ENCODE results near the gene STEAP2.
"Not testable (repeated sequence)": the region's sequence is repeated elsewhere in the genome, so short reads cannot be mapped to it uniquely, and the experiment has no call there.

The STEAP2 gene

DNA sequence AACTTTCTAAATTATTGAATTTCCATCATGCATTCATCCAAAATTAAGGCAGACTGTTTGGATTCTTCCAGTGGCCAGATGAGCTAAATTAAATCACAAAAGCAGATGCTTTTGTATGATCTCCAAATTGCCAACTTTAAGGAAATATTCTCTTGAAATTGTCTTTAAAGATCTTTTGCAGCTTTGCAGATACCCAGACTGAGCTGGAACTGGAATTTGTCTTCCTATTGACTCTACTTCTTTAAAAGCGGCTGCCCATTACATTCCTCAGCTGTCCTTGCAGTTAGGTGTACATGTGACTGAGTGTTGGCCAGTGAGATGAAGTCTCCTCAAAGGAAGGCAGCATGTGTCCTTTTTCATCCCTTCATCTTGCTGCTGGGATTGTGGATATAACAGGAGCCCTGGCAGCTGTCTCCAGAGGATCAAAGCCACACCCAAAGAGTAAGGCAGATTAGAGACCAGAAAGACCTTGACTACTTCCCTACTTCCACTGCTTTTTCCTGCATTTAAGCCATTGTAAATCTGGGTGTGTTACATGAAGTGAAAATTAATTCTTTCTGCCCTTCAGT, 25.3 kb downstream of the STEAP2 start:
- no peak for DNase-seq

GRCh38 chr7:90238022-90238421, 26.5 kb downstream of the STEAP2 start:
- DNase-seq = no peak

DNA sequence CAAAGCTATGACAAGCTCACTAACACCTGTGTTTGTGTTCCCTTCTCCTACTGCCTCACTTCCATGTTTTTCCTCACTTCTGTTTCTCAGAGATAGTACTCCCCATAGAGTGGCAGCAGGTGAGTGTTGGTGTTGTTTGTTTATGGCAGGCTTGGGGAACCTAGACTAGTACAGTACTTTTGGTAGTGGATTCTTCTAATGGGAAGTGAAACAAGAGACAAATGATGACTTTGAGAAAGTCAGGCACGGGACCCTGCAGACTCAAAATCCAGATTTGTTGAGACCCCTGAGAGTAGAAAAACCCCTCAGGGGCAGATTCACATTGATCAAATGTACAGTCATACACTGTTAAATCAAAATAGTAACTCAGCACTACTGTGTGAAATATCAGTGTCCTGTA, 27.0 kb downstream of the STEAP2 start:
- DNase-seq = no peak

DNA sequence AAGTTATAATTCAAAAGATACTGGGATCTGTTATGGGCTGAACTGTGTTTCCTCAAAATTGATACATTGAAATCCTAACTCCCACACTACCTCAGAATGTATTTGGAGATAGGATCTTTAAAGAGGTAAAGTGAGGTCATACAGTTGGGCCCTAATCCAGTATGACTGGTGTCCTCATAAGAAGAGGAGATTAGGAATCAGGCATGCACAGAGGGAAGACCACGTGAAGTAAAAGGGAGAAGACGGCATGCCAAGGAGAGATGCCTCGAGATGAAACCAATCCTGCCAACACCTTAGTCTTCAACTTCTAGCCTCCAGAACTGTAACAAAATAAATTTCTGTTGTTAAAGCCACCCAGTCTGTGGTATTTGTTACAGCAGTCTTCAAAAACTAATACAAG, 27.5 kb downstream of the STEAP2 start:
- DNase-seq = no peak

- DNase-seq = no peak
Observed at GRCh38 chr7:90239625-90240228, 28.2 kb downstream of the STEAP2 start.

DNA sequence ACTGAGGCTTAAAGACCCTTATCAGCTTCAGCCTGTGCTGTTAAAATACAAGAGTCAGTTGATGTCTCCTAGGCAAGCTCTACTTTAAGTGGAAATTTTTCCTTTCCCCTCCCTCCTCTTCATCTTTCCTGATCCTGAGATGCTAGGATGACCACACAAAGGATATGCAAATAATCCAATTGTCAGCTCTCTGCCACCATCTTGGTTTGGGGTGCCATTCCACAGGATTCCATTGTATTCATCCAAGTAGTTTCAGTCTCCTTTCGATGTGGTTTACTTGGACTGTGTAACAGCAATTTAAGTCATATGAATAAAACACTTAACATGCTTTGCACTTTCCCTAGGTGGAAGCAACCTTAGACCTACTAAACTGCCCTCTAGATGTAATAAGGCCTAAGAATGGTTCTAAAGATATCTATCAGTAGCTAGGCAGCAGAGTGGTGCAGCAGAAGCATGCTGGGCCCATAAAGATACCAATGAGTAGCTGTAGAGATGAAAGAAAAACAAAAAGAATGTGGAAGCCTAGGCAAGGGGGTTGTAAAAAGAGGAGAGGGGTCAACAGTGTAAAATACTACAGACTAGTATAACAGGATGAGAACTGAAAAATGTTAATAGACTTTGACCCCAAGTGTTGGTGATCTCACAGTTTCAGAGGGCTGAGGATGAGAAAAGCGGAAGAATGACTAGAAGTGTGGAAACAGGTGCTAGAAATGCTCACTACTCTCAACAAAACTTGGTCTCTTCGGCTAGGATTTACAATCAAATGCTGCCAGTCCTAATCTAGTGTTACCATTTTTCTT, 31.0 kb downstream of the STEAP2 start:
- DNase-seq = no peak

DNA sequence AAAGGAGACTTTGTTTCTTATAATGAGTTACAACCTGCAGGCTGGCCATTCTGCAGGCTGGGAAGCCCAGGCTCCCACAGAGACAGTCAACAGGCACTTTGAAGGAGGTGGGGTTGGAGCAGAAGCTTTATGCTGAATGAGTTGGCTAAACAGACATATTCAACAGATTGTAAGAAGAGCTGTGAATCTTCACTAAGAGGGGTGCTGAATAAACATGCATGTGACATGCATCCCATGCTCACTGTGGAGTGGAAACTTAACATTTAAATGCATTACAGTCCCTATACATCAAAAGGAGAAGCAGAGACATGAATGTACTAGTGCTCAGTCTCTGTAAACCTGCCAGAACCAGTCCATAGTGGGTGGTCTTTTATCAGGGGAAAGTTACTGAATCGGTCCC, 32.0 kb downstream of the STEAP2 start:
- no peak for DNase-seq

GRCh38 chr7:90244565-90244908, 33.0 kb downstream of the STEAP2 start:
- no peak for DNase-seq

- DNase-seq = peak; percentile 93
Observed at GRCh38 chr7:90244909-90245851, 33.6 kb downstream of the STEAP2 start, which contains the start of gene CFAP69. CFAP69 (plus strand) TSS chr7:90245174; CDS start chr7:90245425, 251 bp downstream.

- peak; percentile 9 for DNase-seq
Observed at GRCh38 chr7:90246171-90246570, 34.6 kb downstream of the STEAP2 start.

DNA sequence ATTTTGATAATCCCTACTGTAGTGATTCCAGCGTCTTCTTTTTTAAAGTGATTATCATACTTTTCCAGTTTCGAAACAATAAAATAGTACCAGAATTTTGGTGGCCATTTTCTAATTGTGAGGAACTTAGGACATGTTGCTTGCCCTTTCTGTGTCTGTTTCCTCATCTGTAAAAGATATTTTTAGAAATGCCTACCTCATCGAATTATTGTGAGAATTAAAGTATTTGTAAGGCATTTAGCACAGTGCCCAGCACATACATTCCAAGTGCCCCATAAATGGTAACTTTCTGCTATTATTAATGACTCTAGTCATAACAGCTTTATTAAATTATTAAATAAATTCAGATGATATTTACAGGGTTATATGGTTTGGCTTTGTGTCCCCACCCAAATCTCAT, 37.2 kb downstream of the STEAP2 start:
- no peak for DNase-seq

DNA sequence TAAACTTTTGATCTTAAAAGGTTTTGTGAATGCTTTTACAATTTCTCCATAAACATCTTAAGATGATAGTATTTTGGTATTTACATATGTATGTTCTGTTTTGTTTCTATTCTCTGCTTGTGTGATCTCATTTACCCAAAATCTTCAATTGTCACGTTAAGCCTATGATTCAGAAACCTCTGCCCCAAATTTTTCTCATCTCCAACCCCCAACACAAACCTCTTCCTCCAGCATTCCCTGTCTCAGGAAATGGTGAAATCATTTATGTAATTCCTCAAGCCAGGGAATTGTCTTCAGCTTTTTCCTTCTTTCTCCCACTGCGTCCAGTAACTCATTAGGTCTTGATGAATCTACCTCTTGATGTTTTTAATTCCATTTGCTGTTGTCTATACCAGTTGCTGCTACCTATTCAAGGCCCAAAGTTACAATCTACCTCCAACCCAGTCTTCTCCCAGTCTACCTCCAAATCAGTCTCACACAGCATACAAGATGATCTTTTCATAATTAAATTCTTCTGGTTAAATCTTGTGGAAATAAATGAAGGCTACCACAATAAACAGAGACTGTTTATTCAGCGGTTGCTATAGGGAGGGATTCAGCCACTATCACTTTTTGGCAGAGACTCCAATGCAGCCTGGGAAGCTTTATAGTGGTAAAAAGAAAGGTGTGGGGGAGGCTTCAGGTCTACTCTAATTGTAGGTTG, 39.2 kb downstream of the STEAP2 start:
- DNase-seq = no peak

DNA sequence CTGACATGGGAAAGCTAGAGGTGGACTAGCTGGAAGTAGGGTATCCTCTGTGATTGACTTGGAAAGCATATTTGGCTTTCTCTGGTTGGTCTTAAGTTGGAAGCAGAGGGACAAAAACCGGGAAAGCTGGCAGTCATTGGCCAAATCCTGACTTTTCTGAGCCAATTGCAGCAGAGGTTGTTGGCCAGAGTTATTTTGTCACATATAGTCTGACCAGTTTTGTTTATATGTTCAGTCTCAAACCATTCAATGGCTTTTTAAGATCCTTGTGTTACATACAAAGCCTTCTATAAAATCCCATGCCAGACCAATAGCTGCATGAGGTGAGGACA, 39.7 kb downstream of the STEAP2 start:
- no peak for DNase-seq

- not testable (repeated sequence) for DNase-seq
Observed at GRCh38 chr7:90256011-90256410, 44.5 kb downstream of the STEAP2 start.

DNA sequence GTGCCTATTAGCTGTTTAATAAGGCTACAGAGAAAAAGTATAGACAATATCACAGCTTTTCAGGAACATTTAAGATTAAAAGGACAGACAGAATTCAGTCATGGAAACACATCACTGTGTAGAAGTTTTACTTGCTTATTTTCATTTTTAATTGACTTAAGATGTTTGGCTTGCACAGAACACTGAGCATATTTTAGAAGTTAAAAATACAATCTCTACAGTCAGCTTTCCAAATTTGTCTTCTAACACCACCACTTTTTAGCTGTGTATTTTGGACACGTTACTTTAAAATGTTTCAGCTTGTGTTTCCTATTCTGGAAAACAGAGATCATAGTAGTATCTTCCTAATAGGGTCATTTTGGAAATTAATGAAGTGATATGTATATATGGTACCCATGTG, 45.2 kb downstream of the STEAP2 start:
- no peak for DNase-seq

- DNase-seq = no peak
Observed at GRCh38 chr7:90261441-90261840, 49.9 kb downstream of the STEAP2 start.

GRCh38 chr7:90262438-90262837, 50.9 kb downstream of the STEAP2 start:
- DNase-seq = no peak

- no peak for DNase-seq
Observed at GRCh38 chr7:90266808-90267207, 55.3 kb downstream of the STEAP2 start.

DNA sequence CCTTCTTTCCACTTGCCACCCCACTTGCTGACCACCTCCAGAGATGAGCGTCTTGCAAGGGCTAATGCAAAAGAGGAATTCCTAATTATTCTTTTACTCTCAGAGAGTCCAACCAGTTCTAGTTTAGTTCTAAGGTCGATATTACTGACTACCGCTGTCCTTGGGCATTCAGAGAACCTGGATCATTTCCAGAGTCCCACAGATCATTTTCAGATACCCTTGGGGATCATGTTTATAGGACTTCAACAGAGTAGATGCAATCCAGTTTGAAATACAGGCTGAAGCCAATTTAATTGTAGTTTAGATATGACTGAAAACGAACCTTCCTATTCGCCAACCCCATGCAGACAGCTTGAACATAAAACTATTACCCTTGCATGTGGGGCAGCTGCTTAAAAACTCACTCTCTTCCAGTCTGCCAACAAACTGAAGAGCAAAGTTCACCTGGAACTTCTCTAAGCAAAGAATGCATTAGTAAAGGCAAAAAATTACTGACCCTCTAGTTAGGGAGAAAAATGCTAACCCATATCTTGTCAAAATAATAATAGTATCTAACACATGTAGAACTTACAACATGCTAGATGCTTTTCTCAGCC, 55.8 kb downstream of the STEAP2 start:
- DNase-seq = no peak

- no peak for DNase-seq
Observed at GRCh38 chr7:90269163-90269562, 57.6 kb downstream of the STEAP2 start.

DNA sequence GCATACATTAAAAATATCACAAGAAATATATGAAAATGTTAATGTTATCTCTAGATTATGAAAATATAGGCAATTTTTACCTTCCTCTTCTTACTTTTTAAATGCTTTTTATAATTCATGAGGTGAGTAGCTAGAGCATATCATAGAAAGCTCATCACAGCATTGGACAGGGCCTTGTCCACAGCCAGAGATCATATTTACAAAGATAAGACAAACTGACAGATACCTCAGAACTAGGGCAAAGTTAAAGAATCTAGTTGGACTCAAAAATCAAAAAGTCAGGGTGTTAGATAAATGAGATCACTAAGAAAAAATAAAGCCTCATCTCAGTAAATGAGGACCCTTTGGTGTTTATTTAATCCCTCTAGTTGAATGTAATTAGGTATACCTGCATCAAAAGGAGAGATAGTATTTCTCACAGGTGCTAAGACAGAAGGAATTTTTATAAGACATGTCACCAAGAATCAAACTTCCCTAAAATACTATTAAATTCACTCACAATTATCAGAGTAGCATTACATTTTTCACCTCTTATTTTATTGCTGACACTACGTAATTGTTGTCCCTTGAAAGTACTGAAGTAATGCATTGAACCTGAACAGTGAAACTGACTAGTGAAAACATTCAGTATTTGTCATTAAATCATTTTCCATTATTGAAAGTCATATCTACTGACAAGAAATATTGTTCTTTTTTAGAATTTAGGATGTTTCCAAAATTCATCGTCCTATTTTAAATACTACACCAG, 59.1 kb downstream of the STEAP2 start:
- no peak for DNase-seq

Data from right kidney (tissue), 1 donor.